NOMO-1 (cell line): ENCODE results near the gene VPS33A.
"Not testable (repeated sequence)": the region's sequence is repeated elsewhere in the genome, so short reads cannot be mapped to it uniquely, and the experiment has no call there.

ENCODE experiments used
- DNase-seq, 2 experiments: peaks; one replicate each; lab custom pipeline; 2025; ENCODE audit not compliant: unreplicated experiment in 2 of 2; lab: John Stamatoyannopoulos, UW

VPS33A gene

DNA sequence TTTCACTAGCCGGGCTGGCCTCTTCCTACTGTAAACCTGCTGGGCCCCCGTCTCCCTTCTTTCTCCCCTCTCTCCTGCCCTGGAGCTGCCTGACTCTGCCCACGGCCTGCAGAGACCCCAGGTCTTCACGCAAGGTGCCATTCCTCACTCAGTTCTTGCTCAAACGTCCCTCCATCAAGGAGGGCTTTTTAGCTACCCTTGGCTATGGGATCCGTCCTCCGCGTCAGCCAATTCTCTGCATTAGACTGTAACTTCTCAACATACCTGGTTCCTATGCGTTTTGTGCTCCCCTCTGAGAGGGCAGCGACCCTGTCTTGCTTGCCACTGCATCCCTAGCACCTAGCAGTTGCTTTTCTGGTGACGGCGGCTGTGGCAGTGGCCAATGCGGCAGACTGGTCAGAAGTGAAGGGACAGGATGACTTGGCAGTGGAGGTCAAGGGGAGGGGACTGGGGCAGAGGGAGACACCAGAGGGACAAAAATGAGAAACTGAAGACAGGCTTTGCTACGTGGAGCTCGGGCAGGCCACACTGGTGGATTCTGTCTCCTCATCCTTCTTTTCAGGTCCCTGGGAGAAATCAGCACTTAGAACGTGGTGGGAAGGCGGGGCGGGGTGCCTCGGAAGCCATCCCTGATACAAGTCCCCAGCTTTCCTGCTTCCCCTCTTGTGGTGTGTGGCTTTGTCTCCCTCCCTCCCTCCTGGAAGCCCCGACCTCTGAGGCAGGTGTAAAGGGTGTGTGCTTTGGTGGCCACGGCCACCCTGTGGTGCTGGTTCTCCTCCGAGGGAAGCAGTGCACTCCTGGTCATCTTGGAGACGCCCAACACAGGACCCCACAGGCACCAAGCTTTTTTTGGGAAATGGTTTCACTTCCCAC, 61.0 kb downstream of the VPS33A start:
- DNase-seq: no peak

DNA sequence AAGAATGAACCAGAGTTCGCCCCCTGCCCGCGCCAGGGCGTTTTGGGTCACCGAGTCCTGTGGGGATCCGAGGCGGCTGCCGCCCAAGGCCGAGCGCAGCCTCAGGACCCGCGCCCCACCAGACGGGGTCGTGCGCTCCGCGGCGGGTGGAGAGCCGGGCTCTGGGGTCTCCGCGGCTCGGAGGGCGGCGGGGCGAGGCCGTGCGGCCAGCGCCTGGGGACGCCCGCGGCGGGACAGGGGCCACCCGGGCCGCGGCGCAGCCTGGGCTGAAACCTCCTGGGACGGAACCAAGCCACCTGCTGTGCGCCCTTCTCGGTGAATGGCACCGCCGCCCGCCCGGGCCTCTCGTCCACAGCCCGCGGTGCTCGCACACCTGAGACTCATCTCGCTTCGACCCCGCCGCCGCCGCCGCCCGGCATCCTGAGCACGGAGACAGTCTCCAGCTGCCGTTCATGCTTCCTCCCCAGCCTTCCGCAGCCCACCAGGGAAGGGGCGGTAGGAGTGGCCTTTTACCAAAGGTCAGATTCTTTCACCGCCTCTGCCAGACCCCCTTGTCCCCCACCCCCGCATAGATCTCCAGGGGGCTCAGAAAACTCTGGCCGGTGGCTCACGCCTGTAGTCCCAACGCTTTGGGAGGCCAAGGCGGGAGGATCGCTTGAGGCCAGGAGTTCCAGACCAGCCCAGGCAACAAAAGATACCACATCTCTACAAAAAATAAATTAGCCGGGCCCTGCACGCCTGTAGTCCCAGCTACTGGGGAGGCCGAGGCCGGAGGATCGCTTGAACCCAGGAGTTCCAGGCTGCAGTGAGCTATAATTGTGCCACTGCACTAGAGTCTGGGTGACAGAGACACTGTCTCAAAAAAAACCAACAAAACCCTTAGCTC, 61.9 kb downstream of the VPS33A start:
- DNase-seq: no peak

DNA sequence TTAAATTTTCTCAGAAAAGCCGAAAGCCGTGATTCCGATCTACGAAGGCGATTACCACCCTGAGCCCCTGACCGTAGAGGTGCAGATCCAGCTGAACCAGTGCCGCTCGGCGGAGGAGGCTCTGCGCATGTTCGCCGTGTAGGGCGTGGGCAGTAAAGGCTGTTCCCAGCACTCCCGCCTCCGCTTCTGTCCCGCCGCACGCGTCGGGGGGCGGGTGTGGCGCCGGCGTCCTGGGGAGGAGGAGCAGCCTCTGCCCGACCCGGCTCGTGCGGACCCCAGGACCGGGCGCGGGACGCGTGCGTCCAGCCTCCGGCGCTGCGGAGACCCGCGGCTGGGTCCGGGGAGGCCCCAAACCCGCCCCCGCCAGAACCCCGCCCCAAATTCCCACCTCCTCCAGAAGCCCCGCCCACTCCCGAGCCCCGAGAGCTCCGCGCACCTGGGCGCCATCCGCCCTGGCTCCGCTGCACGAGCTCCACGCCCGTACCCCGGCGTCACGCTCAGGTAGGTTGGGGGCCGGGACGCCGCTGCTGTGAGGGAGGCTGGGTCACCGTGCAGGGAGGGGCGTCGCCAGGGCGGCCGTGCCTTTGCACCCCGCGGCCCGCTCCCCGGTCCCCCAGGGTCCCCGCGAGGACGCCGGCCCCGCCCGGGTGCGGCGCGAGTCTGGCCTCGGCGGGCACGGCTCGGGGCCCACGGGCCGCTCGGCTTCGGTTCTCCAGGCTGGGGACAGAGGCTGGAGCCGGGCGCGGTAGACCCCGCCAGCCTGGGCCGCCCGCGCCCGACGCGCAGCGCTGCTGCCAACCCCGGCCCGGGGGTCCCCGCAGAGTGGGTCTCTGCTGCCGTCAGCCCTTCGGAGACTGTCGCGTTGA, 62.8 kb downstream of the VPS33A start, which contains the start of gene B3GNT4:
B3GNT4 (plus strand) TSS at position 409 of the 866 bp plus-strand sequence. CDS start 910 bp downstream, outside the sequence.
- DNase-seq: no peak

DNA sequence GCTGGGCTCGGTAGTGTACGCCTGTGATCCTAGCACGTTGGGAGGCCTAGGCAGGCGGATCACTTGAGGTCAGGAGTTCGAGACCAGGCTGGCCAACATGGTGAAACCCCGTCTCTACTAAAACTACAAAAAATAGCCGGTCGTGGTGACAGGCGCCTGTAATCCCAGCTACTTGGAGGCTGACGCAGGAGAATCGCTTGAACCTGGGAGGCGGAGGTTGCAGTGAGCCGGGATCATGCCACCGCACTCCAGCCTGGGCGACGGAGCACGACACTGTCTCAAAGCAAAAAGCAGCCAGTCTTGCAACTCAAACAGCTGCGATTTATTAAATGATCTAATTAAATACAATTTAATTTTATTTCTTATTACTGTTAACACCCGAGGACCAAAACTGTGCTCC, 63.5 kb downstream of the VPS33A start:
- DNase-seq: not testable (repeated sequence)

DNA sequence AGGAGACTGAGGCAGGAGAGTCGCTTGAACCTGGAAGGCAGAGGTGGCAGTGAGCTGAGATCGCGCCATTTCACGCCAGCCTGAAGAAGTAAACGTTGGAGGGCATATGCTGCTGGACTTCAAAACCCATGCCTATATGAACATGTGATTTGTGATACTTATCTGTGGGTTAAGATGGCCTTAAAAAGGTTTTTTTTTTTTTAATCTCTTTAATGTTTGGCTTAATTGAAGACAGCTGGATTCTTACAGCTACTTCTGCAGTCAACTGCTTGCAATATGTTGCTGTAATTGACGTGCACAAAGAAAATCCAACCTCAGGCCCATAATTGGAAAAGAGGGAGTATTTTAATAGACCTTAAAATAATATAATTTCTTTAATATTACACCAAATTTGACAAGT, 64.3 kb downstream of the VPS33A start:
- DNase-seq: no peak

DNA sequence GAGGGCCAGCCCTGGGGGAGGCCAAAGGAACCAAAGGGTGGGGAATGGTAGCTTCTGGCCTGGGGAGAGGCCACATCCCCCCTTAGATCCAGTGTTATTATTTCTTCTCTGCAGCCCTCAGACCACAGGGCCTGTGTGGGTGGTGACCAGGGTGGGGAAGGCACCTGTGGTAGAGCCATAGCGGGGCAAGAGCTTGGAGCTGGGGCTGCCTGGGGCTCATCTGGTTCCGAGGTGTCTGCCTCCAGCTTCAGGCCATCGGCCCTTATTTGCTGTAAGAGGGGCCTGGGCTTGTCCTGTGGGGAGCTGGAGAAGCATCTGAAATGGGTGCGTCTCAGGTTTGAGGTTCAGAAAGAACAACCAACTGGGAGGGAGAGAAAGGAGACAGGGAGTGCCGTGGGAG, 64.9 kb downstream of the VPS33A start:
- DNase-seq: no peak

DNA sequence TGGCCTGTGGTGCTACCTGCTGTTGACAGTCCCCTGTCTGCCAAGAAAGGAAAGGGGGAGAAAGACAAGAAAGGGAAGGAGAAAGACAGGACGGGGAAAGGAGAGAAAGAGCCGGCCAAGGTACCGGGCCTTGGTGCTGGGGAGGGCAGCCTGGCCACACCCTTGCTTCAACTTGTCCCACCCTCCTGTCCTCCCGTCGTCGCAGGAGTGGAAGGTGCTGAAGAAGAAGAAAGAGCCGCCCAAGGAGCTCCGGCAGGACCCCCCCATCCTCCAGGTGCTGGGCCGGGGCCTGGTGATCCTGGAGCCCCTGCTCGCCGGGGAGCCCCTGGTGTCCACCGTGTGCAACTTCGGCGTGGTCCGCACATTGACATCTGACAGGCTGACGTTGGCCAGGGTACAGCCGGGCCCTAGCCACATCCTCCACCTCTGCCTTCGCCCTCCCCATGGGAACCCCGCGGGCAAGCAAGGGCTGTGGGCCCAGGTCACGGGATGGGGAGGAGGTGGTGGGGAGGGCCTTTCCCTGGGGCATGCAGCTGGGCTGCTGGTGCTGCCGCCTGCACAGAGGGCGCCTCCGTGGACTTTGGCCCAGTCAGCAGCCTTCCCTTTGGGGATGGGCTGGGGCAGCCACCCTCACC, 65.6 kb downstream of the VPS33A start:
- DNase-seq: no peak

DNA sequence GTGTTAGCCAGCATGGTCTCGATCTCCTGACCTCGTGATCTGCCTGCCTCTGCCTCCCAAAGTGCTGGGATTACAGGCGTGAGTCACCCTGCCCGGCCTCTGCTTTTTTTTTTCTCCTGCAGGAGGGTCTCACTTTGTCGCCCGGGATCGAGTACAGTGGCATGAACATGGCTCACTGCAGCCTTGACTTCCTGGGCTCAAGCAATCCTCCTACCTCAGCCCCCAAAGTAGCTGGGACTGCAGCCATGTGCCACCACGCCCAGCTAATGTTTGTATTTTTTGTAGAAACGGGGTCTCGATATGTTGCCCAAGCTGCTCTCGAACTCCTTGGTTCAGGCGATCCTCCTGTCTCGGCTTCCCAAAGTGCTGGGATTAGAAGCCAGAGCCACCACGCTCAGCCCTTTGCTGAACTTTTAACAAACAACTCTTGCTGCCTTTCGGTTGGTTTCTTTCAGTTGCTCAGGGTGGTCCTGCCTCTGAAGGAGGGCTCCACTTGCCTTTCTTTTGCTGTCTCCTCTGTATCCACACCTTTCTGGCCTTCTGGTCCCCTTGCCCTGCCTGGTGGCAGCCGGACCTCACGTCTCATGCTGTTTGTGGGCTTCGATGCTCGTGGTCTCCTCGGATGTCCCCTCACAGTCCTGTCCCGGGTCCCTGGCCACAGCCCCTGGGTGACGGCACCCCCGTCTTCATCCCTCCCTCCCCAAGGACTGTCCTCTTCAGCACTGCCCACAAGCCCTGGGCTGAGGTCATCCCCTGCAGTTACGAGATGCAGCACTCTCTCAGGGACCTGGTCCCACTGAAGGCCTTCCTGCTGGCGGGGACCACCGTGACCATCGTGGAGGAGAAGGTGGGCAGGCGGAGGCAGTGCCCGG, 66.6 kb downstream of the VPS33A start:
- DNase-seq: no peak

DNA sequence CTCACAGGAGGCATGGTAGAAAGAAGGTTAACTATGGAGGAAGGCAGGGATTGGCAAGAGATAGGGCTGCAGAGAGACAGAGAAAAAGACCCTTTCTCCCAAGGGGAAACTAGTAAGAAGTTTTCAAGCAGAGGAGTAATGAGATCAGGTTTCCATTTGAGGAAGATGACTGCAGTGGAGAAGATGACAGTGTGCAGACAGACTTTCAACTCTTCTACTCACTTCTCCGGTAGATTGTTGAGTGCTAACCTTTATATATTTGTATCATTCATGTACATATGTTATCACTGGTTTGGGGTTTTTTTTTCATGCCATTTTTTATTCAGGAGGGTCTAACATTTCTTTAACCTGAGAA, 68.7 kb downstream of the VPS33A start:
- peak in 1 of 2 experiments; percentile 27 for DNase-seq

DNA sequence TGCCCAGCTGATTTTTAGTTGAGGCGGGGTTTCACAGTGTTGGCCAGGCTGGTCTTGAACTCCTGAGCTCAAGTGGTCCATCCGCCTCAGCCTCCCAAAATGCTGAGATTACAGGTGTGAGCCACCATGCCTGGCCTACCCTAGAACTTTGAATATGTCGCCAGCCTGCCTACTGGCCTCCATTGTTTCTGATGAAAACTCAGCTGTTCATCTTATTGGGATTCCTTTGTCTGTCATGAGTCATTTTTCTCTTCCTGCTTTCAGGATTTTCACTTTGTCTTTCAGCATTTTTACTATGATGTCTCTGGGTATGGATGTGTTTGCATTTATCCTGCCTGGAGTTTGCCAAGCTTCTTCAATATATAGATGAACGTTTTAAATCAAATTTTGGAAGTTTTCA, 70.9 kb downstream of the VPS33A start:
- DNase-seq: no peak

DNA sequence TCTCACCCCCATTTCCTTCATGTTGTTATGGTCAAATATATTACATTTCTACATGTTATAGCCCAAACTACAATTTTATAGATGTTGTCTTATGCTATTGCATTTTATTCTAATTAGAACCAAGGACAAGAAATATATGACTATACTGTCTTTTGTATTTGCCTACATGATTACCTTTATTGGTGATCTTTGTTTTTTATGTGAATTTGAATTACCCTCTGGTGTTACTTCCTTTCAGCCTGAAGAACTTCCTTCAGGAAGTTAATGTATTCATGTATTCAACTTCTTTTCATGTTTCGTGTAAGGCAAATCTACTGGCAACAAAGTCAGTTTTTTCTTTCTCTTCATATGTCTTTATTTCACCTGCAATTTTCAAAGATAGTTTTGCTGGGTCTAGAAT, 71.5 kb downstream of the VPS33A start:
- DNase-seq: no peak

DNA sequence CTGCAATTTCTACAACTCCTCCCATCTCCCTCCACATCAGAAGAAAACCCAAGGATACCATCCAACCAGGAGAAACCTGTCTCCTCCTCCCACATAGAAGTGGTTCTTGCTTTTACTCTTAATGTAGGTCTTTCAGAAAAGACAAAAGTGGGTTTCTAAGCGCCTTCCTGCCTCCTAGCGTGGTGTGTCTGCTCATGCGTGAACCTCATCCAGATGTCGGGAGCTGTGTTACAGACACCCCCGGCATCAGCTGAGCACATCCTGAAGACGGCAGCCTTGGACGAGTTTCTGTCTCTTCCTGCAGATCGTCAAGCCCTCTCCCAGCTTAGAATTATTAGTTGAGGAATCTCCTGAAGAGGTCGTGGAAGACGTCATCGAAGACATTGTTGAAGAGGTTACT, 73.9 kb downstream of the VPS33A start:
- no peak for DNase-seq

DNA sequence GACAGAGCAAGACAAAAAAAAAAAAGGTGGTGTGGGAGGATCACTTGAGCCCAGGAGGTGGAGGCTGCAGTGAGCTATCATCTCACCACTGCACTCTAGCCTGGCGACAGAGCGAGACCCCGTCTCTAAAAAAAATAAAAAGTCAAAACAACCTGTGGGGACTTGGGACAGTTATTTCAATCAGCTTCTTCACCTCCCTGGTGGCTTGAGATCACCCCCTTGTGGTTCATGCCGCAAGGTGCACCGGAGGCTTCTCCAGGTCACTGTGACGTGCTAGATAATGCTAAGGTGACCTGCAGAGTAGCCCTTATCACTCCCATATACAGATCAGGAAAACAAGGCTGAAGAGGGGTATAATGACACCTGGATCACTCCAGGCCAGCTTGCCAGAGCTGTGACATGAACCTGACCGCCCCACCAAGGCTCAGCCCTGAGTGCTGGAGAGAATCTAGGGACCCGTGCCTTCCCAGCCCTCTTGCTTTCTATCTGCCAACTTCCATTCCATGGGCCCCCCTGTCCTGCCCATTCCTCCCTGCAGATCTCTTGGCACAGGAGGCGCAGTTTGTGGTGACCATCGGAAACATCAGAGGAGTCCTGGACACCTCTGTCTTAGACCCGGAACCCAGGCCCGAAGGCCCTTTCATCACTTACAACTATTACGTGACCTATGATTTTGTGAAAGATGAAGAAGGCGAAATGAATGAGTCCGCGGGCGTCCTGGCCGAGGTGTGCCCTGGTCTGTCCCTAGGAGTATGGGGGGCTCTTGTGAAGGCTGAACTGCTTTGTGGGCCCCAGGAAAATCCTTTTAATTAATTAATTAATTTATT, 75.2 kb downstream of the VPS33A start:
- peak; percentile 24 to 52 for DNase-seq

DNA sequence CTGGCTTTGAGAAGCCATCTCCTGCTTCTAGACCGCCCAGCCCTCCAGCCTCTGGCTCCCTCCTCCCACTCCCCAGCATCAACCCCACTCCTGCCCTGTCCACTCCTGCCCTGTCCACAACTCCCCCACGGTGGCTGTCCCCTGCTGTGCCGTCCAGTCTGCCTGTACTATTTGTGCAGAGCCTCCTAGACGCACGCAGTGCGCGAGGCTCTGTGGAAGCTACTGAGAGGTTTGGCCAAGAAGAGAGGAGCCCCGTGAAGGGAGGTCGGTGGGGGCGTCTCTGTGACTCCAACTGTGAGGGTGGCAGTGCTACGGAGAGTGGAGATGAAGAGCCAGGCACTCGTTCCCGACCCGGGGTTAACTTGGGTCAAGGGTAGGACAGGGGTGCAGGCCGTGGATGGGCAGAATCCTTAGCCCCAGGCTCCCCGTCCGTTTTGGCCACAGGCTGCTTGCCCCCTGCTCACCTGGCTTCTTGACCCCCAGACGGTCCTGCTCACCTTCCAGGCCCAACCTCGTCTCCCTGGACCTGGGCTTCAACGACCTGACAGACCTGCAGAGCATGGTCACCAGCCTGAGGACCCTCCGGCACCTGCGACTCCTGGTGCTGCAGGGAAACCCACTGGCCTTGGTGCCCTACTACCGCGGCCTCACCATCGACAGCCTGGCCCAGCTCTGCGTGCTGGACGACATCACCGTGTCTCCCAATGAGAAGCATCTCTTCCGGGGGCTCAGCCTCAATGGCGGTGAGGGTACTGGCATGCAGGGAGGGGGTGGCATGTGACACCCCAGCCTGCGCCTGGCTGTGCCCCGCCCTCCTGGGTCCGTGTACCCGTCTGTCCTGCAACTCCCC, 76.4 kb downstream of the VPS33A start:
- DNase-seq: no peak

DNA sequence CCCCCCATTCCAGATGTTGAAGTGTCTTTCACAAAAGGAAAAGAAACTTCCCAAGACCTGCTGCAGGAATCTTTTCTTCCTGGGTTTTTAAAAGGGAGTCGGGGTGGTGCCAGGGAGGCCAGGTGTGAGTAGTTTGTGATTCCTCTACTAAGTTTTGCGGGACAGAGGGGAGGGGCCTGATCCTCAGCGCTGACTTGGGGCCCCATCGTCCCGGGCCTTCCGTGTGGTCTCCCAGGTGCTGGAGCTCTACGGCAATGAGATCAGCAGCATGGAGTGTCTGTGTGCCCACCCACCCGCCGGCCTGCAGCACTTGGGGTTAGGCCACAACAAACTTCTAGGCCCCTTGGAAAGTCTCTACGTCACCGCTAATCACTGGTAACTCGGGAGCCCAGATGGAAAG, 78.8 kb downstream of the VPS33A start:
- DNase-seq: no peak

DNA sequence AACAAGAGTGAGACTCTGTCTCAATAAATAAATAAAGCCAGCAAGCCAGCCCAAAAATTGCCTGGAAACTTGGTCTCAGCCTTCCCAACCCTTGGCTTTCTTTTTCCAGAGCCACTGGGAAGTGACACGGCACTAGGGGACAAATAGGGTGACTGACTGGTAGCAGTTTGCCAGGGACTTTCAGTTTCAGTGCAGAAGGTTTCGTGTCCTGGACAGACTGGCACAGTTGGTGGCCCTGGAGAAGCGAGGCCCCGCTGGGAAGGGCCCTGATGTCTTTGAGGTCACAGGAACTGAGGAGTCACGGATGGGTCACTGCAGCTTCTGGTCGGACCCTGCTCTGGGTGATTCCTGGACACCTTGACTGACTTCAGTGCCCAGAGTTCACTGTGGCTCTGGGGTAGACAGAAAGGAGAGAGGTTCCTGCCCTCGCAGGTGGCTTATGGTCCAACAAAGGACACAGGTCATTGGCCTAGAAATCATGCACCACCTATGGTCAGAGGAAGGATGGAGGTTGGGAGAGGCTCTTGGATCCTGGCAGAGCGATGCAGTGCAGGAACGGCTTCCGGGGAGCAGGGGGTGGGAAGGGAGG, 80.7 kb downstream of the VPS33A start:
- DNase-seq: no peak

DNA sequence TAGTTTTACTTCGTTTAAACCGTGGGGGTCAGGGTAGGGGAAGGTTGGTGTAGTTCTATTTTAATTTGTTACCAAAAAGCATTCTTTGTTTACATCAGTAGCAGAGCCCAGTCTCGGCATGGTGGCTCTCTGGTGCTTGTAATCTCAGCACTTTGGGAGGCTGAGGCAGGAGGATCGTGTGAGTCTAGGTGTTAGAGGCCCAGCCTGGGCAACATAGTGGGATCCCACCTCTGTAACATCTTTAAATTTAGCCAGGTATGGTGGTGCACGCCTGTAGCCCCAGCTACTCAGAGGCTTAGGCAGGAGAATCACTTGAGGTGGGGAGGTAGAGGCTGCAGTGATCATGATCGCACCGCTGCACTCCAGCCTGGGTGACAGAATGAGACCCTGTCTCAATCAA, 81.2 kb downstream of the VPS33A start:
- DNase-seq: no peak
